B cell (primary cell): ENCODE measurements around the gene TRIP11. TPM values are rescaled to one million over a fixed set of nuclear protein-coding genes. Genes with fewer than 3 reads are reported as not detected.

Source experiments
- ATAC-seq: fragments of 200-7000 bp; cut with Tn5 transposase; one replicate; pipeline ENCODE4 v1.10.0; 2021; ENCODE audit warnings: low read depth, mild to moderate bottlenecking, moderate number of reproducible peaks, moderate library complexity
- CTCF ChIA-PET: fragments of 350-600 bp; sonication (Branson Sonifier 250); formaldehyde crosslinking; loops from one replicate; lab custom pipeline; 2021; ENCODE audit warnings: antibody characterized with exemption, inconsistent platforms; lab: Charles Lee
- POLR2A ChIA-PET: fragments of 350-600 bp; sonication (Branson Sonifier 250); formaldehyde crosslinking; loops from one replicate; lab custom pipeline; 2021; ENCODE audit warnings: antibody characterized with exemption; lab: Charles Lee
- DNase-seq: peaks from one replicate; pipeline ENCODE4 v3.0.0; 2013
- H2AFZ ChIP-seq: 2 replicates; pipeline ENCODE4 v1.6.1; 2012; ENCODE audit warnings: mild to moderate bottlenecking, low read depth, low read length; ENCODE audit not compliant: insufficient read depth, poor library complexity, severe bottlenecking
- H3K27ac ChIP-seq, 2 donors: 1 replicate in 1 of 2; 2 replicates in 1 of 2; pipeline ENCODE4 v1.5.1; 2012 to 2013; ENCODE audit warnings: low read length in 2 of 2, mild to moderate bottlenecking in 2 of 2, moderate library complexity in 1 of 2
- H3K27me3 ChIP-seq, 4 experiments: fragments of 200-600 bp in 1 of 4; sonication (generic) in 1 of 4; replicated peaks in 1 of 4; 1 replicate in 2 of 4; 2 replicates in 2 of 4; pipeline versions ENCODE4 v1.6.1 to v1.7.0; 2013 to 2016; ENCODE audit warnings: low read length in 3 of 4, mild to moderate bottlenecking in 2 of 4, mixed read lengths in 1 of 4, moderate library complexity in 1 of 4; ENCODE audit not compliant: insufficient read depth in 4 of 4, control insufficient read depth in 3 of 4; ENCODE audit errors: control extremely low read depth in 1 of 4
- H3K36me3 ChIP-seq, 2 experiments: replicated peaks in 1 of 2; 1 replicate in 1 of 2; 2 replicates in 1 of 2; pipeline versions ENCODE4 v1.6.1 to v1.7.1; 2013; ENCODE audit warnings: low read length in 1 of 2; ENCODE audit not compliant: insufficient read depth in 2 of 2, control insufficient read depth in 1 of 2; ENCODE audit errors: control extremely low read depth in 1 of 2, extremely low read depth in 1 of 2
- H3K4me1 ChIP-seq, 2 donors: fragments of 200-600 bp in 1 of 2; sonication (generic) in 1 of 2; 1 replicate in 1 of 2; 2 replicates in 1 of 2; pipeline versions ENCODE4 v1.5.1 to v1.6.1; 2013 to 2017; ENCODE audit warnings: low read length in 2 of 2; ENCODE audit not compliant: control insufficient read depth in 2 of 2, insufficient read depth in 2 of 2
- H3K4me2 ChIP-seq: replicated peaks from 2 replicates; pipeline ENCODE3; 2012; ENCODE audit warnings: mild to moderate bottlenecking, low read depth, low read length; ENCODE audit not compliant: poor library complexity, severe bottlenecking
- H3K4me3 ChIP-seq, 5 experiments: fragments of 200-600 bp in 1 of 5; sonication (generic) in 1 of 5; 1 replicate in 3 of 5; 2 replicates in 2 of 5; pipeline versions ENCODE4 v1.5.1 to v1.7.0; 2011 to 2016; ENCODE audit warnings: low read length in 4 of 5, mild to moderate bottlenecking in 4 of 5, low read depth in 2 of 5, control low read depth in 1 of 5, moderate library complexity in 1 of 5; ENCODE audit not compliant: insufficient read depth in 1 of 5; ENCODE audit errors: control extremely low read depth in 1 of 5, extremely low read depth in 1 of 5
- H3K79me2 ChIP-seq: fragments of 200-600 bp; sonication (generic); one replicate; pipeline ENCODE4 v1.6.0; 2016; ENCODE audit warnings: low read length; ENCODE audit not compliant: control insufficient read depth, insufficient read depth
- H3K9ac ChIP-seq: fragments of 200-600 bp; sonication (generic); 2 replicates; pipeline ENCODE4 v1.6.1; 2017; ENCODE audit warnings: mild to moderate bottlenecking, low read length, moderate library complexity
- H3K9me3 ChIP-seq, 3 donors: one replicate each; pipeline versions ENCODE4 v1.6.1 to v1.7.1; 2013; ENCODE audit warnings: low read length in 2 of 3; ENCODE audit not compliant: control insufficient read depth in 2 of 3, insufficient read depth in 1 of 3; ENCODE audit errors: control extremely low read depth in 1 of 3
- H4K20me1 ChIP-seq: 2 replicates; pipeline ENCODE4 v1.6.0; 2012; ENCODE audit warnings: mild to moderate bottlenecking, low read length; ENCODE audit not compliant: insufficient read depth, control insufficient read depth, poor library complexity, severe bottlenecking
- H3K27ac Mint-ChIP-seq: one replicate; pipeline ENCODE4 v1.8.0; 2021; ENCODE audit warnings: mixed read lengths
- H3K27me3 Mint-ChIP-seq: one replicate; pipeline ENCODE4 v1.8.0; 2021; ENCODE audit warnings: mixed read lengths
- H3K4me1 Mint-ChIP-seq: one replicate; pipeline ENCODE4 v1.8.0; 2021; ENCODE audit warnings: mixed read lengths
- H3K4me3 Mint-ChIP-seq: one replicate; pipeline ENCODE4 v1.8.0; 2021; ENCODE audit warnings: mixed read lengths
- H3K9me3 Mint-ChIP-seq: one replicate; pipeline ENCODE4 v1.8.0; 2022; ENCODE audit warnings: mixed read lengths; ENCODE audit not compliant: insufficient read depth
- EZH2 ChIP-seq: IDR thresholded peaks from 2 replicates; pipeline ENCODE4 v1.6.1; 2012; ENCODE audit warnings: borderline replicate concordance, low read depth, mild to moderate bottlenecking, moderate library complexity, low read length; ENCODE audit not compliant: insufficient read depth, poor library complexity, severe bottlenecking
- WGBS: methylation state at CpG from one replicate; pipeline ENCODE4 v1.1.5; 2013; ENCODE audit warnings: missing lambda C conversion rate; ENCODE audit not compliant: insufficient coverage; 5-methylcytosine and 5-hydroxymethylcytosine counted together
- intact Hi-C: fragments of 100-400 bp; cut with micrococcal nuclease; formaldehyde crosslinking; loops from one replicate; pipeline ENCODE4 v1.10.0; 2022
- polyA plus RNA-seq: library from polyadenylated mRNA; depleted of rRNA; stranded (reverse); fragments of >200 nt; gene quantifications from 2 replicates; pipeline ENCODE4 v1.2.3, GENCODE V29; 2012
- total RNA-seq, 2 donors: library from RNA; stranded (reverse); fragments of 120-200 nt in 1 of 2; gene quantifications; 1 replicate in 1 of 2; 2 replicates in 1 of 2; pipeline versions ENCODE4 v1.2.3 to v1.2.4, GENCODE V29; 2013 to 2022
- TF ChIP-seq, protein P1 (sequence below): fragments of 200-600 bp; IDR thresholded peaks from one replicate; pipeline ENCODE4 v1.8.0; 2022; ENCODE audit warnings: antibody characterized with exemption, mild to moderate bottlenecking

Gene TRIP11
- total and polyA plus RNA-seq, 2 donors (not counting 1 experiment from before 2014, with no cell fraction given): 6.4 to 62.2 TPM

GRCh38 chr14:92005019-92005418, 34.8 kb downstream of the TRIP11 start:
- H3K27ac Mint-ChIP-seq: no peak overlapping the region
- Histone ChIP-seq H3K4me1 (no peaks in the 10 kb centered on the region), H3K9me3 (no peaks in the 10 kb centered on the region), H2AFZ (no peak overlapping the region), H3K9ac (no peak overlapping the region), H4K20me1 (no peaks in the 10 kb centered on the region), H3K4me3 (no peak overlapping the region), H3K27ac (no peak overlapping the region), H3K36me3 (peaks cover 14 to 43% of the 10 kb centered on the region in 2 experiments), H3K4me2 (no peak overlapping the region), H3K79me2 (no peaks in the 10 kb centered on the region), H3K27me3 (no peaks in the 10 kb centered on the region)
- POLR2A ChIA-PET: no interaction called here
- ATAC-seq (no peak), DNase-seq (no peak)
- CTCF ChIA-PET: interaction anchor here (3.9 kb wide), 1 partner anchor 8 kb away, joined by 20 read pairs; no protein-coding TSS in a partner anchor
- H3K4me1 Mint-ChIP-seq: no peaks in the 10 kb centered on the region
- intact Hi-C loops: no loop called here
- no peak overlapping the region for H3K4me3 Mint-ChIP-seq
- no peaks in the 10 kb centered on the region for H3K27me3 Mint-ChIP-seq
- no peak for TF ChIP-seq EZH2
- TF ChIP-seq, protein P1, sequence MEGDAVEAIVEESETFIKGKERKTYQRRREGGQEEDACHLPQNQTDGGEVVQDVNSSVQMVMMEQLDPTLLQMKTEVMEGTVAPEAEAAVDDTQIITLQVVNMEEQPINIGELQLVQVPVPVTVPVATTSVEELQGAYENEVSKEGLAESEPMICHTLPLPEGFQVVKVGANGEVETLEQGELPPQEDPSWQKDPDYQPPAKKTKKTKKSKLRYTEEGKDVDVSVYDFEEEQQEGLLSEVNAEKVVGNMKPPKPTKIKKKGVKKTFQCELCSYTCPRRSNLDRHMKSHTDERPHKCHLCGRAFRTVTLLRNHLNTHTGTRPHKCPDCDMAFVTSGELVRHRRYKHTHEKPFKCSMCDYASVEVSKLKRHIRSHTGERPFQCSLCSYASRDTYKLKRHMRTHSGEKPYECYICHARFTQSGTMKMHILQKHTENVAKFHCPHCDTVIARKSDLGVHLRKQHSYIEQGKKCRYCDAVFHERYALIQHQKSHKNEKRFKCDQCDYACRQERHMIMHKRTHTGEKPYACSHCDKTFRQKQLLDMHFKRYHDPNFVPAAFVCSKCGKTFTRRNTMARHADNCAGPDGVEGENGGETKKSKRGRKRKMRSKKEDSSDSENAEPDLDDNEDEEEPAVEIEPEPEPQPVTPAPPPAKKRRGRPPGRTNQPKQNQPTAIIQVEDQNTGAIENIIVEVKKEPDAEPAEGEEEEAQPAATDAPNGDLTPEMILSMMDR: no peak
- H3K9me3 Mint-ChIP-seq: no peaks in the 10 kb centered on the region
- WGBS: 100% methylated on average over 2 of the region's 5 CpGs

DNA sequence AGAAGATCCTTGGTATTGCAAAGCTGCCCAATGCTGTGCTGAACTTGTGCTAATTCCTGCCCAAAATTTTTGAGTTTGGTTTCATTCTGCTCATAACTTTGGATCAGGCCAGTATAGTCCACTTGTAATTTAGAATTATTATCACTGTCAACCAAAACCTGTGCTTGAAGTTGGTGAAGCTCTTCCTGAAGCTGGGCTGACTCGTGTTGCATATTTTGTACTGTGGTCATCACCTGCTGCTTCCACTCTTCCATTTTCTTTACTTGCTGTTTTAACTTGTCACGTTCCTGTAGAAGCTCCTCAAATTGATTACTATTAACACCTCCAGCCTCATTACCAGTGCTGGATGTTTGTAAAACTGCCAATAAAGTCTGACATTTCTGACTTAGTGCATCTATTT, 35.8 kb downstream of the TRIP11 start:
- H3K79me2 ChIP-seq: no peaks in the 10 kb centered on the region
- H3K27ac Mint-ChIP-seq: no peak overlapping the region

More for the DNA sequence above, 35.8 kb downstream of the TRIP11 start:
- ChIA-PET CTCF (no interaction called here), POLR2A (no interaction called here)
- no peaks in the 10 kb centered on the region for H3K9me3 ChIP-seq
- H3K4me1 Mint-ChIP-seq: no peaks in the 10 kb centered on the region
- no peaks in the 10 kb centered on the region for H4K20me1 ChIP-seq
- no peak overlapping the region for H3K4me3 Mint-ChIP-seq
- TF ChIP-seq, protein P1: no peak
- TF ChIP-seq EZH2: no peak
- H3K36me3 ChIP-seq: peaks cover 14 to 36% of the 10 kb centered on the region in 2 experiments
- H3K9me3 Mint-ChIP-seq: no peaks in the 10 kb centered on the region
- no peak overlapping the region for H3K9ac ChIP-seq
- no peaks in the 10 kb centered on the region for H3K27me3 Mint-ChIP-seq
- no peak overlapping the region for H2AFZ ChIP-seq
- intact Hi-C loops: no loop called here
- H3K4me3 ChIP-seq: no peak overlapping the region
- 100% methylated on average over 2 of the region's 2 CpGs for WGBS
- H3K4me2 ChIP-seq: no peak overlapping the region
- DNase-seq: no peak
- no peak for ATAC-seq
- H3K27me3 ChIP-seq: no peaks in the 10 kb centered on the region
- H3K4me1 ChIP-seq: no peaks in the 10 kb centered on the region
- no peak overlapping the region for H3K27ac ChIP-seq
